Activated gamma-delta T cell treated with Interleukin-2 at 50 U/mL for 16 hours (primary cell): ENCODE measurements around the gene HCN4.

Experiments used
- DNase-seq: peaks from one replicate; pipeline ENCODE4 v3.0.0-alpha.2; 2020

Gene HCN4

DNA sequence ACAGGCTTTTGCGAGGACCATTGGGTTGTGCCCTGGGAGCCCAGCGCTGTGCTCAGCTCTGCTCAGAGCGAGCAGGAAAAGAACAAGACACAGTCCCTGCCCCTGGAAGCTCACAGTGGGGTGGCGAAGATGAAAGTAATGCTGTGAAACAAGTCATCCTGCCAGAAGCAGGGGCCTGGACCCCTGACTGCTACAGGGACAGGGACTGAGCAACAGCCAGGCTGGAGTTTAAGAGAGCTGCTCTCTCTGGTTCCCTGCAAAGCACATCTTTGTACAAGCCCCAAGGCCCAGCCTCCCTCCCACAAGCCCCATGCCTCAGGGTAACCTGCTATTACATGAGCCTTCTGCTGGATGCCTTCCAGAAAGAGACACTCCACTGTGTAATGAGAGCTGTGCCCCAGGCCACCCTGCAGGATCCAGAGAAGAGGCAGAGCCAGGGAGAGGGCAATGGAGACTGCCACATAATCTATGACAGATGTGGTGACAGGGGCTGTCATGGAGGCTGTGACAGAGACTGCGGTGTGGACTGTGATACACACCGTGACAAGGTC lies 7.1 kb upstream of the HCN4 start:
- DNase-seq: no peak

DNA sequence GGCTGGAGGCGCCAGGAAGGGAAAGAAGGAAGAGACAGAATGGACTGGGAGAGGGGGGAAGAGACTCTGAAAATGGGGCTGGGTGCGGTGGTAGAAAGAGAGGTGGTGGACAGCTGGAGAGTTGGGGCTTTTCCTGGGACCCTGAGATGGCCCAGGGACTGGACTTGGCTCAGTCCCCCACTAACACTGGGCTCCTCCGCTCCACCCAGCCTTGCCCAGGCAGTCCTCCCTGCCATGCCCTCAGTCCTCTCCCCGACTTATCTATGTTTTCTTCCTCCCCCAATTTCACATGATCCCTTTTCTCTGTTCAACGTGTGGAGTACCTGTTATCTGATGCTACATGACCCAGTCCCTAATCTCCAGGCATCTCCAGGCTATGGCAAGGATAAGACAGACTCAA lies 6.3 kb upstream of the HCN4 start:
- DNase-seq: no peak

DNA sequence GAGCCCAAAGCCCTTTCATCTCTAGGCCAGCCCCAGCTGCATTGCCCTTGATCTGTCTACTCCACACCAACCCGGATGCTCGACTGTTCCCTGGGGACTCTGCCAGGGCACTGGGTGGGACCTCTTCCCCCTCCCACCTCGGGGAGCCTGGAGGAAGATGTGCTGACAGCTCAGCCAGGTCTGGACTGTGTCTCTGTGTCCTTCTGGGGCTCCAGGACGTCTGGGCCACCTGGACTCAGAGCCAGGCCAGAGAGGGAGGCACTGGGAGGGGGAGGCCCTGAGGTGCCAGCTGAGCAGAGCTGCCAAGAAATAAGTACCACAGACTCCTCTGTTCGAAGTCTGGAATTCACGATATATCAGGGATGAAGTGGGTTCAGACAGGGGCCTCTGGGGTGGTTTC lies 5.8 kb upstream of the HCN4 start:
- no peak for DNase-seq

DNA sequence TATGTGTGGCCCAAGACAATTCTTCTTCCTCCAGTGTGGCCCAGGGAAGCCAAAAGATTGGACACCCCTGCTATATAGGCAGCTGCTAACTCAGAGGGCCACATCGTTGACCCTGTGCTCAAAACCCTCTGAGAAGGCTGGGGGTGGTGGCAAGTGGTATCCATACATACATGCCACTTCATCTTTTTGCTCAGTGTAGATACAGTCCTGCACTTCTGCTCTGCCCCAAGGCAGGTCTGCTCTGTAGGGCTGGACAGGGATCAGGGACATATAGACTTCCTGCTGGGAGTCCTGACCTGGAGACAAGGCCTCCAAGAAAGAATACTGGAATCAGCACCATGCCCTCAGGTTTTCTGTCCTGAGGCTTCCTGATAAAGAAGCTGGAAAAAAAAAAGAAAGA lies 4.5 kb upstream of the HCN4 start:
- DNase-seq: no peak

DNA sequence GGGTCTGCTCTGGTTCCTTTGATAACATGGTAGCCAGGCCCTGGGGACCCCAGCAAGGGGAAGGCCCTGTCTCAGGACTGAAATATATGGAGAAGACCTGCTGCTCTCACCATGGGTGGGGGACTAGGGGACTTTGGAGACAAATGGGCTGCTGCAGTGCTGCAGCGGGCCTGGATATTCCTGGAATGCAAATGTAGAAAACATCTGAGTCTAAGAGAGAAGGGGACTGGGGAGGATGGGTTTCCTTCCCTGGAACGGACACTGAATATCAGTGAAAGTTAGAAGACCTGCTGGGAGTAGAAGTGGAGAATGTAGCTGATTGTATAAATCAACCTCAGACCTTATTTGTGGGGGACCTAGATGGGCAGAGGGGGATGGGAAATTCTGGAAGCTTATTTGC lies 3.1 kb upstream of the HCN4 start:
- no peak for DNase-seq

DNA sequence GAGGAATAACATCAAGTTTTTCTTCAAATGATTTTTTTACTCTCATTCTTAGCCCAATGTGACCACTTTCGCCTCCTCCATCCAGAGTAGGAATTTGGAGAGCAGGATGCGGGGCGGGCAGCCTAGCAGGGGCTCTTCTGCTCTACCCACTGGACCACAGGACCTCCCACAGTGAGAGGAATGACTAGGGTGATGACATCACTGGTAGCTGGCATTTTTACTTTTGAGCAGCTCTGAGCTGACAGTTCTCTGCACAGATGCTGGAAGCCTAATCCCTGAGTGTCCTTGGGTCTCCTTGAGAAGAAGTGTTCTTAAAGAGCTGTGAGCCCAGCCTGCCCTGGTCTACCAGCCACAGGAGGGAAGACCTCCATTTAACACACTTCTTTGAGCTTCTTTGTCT lies 1.4 kb upstream of the HCN4 start:
- DNase-seq: no peak

DNA sequence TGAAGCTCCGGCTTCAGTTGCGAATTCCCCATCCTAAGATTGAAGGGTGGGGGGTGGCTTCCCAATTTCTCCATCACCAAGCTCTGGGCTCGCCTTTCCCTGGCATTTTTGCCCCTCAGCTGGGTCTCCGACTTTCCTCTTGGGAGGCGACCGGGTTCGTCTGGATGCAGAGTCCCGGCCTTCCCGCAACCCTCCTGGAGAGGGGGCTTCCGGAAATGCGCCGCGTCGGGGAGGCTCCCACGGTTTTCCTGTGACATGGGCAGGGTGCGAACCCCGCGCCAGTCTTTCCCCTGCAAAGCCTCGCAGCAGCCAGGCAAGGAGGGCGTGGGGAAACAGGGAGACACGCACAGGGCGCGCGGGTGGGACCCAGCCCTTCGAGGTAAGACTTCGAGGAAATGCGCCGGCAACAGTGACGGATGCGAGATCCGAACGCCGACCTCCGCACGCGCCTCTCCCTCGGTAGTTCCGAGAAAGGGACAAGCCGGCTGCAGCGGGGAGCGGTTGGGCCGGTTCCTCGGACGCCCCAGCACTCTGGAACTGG lies 466 bp upstream of the HCN4 start:
- no peak for DNase-seq

DNA sequence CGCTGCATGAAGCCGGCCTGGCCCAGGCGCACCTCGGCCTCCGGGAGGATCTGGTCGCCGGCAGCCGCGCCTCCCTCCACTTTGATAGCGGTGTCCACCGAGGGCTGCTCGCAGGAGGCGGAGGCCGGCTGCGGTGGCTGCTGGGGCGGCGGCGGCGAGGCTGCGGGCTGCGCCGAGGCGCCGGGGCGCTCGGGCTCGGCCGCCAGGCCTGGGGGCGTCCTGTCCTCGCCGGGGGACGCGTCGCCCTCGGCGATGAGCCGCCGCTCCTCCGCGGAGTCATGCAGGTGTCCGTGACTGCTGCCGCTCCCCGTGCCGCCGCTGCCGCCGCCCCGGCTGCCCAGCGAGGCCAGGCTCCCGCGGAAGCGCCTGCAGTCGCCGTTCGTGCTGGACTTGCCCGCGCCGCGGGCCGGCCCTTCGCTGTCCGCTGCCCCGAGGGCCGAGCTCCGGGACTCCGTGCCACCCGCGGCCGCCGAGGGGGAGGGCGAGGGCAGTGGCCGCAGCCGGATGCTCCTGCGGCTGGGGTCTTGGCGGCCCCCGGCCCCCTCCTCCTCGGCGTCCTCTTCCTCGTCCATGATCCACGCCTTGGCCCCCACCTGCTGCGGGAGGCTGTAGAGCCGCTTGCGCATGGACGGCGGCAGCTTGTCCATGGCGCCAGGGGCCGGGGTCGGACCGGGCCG lies 996 bp downstream of the HCN4 start:
- no peak for DNase-seq

DNA sequence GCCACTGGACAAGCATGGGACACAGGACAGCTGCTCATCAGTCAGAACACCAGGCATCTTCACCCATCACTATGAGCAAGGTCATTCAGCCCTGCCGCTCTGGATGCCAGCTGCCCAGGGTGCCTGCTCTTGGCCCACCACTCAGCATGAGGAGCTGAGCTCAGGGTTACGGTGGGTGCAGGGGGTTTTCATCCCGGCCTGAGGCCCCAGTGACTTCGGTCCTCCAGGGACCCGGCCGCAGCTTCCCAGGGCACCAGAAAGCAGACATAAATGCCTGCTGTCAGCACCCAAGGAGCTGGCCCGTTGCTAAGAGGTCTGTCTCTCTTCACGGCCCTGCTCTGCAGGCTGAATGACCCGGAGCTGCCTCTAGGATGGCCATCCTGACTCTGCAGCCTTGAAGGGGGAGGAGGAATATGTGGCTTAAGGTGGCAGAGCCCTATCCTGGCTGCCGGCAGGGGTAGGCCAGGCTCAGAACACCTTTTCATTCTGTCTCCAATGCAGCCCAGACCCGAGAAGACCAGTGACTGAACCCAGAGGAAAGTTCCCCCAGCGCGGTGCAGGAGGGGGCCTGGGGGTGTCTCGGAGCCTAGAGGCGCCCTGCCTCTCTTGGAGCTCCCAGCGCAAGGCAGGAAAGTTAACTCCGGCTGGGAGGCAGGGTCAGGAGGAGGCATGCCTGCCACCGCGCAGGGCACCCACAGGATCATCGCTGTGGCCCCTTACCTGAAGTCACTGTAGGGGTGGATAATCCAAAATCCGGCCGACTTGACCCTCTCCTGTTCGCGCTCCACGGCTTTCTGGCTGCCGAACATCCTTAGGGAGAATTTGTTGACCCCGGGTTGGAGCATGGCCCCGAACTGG lies 1.8 kb downstream of the HCN4 start:
- no peak for DNase-seq

DNA sequence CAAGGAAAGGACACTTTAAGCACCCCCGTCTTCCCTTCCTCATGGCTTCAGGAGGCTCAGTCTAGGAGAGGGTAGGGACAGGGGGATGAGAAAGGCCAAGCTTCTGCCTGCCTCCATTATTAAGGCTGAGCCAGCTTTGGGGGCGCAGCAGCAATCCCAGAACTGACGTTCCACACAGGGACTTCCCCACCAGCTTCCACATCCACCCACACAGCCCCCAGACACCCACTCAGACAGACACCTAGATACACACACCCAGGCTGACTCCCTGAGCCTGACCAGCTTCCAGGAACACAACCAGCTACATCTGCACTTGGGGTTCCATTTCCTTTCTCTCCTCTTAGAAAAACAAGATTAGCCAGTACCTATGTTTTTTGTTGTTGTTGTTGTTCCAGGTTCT lies 4.7 kb downstream of the HCN4 start:
- no peak for DNase-seq

DNA sequence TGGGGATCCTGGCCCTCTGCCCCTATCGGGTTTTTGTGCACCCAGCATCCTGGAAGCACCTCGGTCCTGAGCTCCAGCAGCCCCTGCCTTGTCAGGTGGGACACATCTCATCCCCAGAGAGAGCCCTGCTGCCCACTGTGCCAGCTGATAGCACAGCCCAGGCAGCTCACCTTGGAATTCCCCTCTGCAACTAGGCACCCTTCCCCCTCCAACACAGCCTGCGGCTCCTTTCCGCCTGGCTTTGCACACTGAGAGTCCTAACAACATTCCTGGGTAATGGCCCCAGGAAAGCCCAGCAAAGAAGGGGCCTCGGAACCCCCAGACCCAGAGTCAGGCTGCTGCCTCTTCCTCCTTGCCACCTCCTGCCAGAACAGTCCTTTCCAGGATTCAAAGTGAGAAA lies 5.9 kb downstream of the HCN4 start:
- DNase-seq: no peak

DNA sequence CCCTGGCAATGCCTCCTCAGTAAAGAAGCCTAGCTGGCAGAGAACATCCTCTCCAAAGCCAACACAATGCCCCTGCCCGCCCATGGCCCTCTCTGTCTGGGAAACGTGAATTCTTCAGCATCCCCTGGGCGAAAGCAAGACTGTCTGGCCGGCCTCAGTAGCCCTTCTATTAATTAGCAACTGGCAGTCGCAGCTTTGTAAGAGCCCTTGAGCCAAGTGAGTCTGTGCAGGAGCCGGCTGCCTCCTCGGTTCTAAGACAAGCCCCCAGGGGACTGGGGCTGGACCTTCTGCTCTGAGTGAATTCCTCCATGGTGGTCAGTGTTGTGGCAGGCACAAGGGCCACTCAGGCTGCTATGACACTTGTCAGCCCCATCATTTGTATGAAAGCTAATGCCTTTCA lies 7.4 kb downstream of the HCN4 start:
- no peak for DNase-seq

DNA sequence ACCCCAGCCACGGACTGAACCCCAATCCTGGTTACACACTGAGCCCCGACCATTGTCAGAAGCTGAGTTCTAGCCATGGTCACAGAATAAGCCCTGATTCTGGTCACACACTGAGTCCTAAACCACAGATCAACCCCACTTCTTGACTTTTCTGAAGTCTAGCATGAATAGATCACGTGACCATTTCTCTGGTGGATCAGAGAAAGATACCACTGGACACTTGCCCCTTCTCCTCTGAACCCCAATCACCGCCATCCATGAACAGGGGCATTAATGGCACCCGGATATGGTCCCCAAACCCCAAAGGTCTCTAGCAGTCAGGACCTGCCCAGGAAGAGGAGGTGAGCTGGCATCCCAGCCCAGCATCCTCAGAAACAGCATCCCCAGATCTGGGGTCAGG lies 9.1 kb downstream of the HCN4 start:
- no peak for DNase-seq

DNA sequence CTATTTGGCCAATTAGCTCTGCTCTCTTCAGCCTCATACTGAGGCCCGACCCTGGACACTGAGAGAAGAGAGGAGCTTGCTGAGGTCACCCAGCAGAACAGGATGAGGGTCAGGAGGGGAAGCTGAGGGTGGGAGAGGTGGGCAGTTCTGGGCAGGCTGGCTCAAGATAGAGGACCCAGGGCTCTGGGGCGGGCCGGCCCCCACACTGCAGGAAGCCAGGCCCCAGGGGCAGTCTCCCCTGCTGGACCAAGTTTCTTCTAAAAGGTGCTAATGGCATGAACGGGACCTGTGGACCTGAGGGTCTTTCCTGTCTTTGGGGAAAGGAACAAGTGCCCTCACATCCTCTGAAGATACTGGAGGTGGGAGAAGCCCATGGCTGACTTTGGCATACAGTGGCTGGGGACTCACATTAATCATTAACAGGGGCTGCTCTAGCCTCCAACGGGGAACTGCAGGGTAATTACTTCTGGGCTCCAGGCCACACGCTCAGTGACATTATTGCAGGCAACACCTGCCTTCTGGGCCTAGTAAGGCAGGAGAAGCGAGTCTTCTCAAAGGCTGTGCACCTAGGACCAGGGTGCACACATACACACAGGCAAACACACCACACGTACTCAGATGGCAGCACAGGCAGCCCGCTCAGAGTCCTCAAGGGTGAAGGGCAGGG lies 10.6 kb downstream of the HCN4 start:
- DNase-seq: no peak

DNA sequence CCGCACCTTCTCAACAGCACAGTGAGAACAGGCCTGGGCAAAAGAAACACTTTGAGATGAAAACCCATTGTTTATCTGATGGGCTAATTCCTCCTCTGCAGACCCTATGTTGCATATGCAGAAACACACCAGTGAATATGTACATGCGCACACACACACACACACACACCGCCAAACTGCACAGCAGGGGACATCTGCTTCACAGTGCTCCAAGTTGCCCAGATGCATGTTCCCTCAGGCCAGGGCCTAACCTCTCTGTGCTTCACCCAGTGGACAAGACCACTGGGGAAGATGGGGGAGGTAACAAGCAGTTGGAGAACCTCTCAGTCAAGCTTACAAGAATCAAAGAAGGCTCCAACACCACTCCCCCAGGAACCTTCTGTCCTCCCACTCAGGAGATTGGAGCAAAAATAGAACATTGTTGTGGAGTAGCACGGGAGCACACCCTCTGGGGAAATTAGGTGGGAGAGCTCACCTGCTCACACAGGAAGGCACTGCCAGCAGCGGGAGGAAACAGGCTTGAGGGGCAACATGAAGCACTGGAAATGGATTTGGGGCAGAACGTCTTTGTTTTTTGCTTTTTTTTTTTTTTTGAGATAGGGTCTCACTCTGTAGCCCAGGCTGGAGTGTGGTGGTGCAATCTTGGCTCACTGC lies 13.0 kb downstream of the HCN4 start:
- no peak for DNase-seq

DNA sequence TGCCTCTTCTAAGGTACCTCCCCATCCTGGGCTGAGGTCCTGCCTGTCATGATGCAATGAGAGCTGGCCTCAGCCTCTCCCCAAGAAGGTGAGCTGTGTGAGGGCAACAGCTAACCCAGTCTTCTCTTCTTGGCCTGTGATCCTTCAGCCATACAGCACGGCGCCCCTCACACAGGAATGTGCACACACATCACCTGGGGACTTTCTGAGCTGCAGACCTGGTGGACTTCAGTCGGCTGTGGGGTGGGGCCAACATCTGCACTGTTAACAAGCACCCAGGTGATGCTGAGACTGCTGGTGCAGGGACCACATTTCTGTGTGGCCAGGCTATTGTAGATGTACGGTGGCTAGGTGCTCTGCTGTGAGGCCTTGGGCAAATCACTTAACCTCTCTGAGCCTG lies 14.5 kb downstream of the HCN4 start:
- no peak for DNase-seq

DNA sequence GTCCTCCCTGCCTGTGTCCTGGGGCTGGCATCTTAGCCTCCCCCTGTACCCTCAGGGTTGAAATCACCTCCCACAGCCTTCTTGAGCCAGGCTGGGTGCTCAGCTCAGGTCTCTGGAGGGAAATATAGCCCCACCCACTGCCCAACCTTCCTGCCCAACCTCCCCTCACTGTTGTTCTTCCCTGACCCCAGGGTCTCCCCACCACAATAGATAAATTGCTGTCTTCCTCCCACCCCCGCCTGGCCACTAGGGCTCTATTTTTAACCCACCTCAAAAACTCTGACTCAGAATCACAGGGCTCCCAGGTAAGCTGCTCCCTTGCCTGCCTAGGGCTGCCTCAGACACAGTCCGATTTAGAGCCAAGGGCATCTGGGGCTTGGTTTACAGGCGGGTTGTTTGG lies 15.0 kb downstream of the HCN4 start:
- no peak for DNase-seq

DNA sequence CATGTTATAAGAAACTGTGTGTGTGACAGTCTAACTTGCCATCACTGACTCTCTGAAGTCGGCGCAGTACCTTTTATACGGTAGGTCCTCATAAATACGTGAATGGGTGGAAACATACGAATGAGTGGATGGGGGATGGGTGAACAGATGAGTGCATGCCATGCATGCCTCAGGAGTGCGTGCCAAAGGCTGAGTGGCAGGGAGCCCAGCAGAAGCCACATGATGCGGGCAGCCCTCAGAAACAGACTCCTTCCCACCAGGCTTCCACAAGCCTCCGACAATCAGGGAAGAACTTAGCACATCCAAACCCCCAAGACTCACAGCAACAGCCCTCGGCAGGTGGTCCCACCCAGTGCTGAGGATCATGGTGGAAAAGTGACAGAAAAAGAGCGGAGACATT lies 16.7 kb downstream of the HCN4 start:
- no peak for DNase-seq

DNA sequence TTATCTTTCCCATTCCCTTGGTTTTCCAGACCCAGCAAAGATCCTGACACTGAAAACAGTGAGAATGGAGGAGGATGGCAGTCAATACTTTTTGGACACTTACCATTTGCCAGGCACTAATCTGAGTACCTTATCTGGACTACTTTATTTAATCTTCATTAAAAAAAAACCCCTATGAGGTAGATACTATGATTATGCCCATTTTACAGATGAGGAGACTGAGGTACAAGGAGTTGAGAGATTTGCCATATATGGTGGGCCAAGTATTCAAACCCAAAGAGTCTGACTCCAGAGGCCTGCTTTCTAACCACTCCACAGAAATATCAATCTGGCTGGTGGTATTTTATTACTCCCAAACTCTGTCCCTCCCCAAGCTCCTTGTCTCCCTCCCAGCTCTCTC lies 19.6 kb downstream of the HCN4 start:
- no peak for DNase-seq

DNA sequence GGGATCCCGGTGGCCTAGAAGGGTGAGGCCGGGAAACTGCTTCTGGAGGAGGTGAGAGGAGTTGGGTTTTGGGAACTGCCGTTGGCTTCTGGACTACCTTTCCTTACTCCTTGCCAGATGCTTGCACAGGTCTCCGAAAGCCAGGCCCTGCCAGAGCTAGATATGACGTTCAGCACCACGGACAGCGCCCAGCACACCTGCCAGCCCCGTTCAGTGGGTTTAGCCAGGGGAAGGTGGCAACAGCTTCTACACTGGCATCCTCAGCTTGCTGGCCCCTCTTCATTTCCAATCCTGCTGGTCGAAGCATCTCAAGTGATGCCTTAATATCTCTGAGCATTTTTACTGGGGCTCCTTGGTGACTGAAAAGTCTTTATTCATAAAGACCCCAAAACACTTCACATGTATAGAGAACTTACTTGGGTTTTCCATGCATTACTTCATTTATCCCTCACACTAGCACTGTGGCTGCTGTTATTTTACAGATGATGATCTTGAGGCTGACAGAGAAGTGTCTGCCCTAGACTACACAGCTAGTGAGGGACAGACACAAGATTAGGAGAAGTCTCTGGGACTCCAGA lies 21.9 kb downstream of the HCN4 start:
- DNase-seq: peak; percentile 60

DNA sequence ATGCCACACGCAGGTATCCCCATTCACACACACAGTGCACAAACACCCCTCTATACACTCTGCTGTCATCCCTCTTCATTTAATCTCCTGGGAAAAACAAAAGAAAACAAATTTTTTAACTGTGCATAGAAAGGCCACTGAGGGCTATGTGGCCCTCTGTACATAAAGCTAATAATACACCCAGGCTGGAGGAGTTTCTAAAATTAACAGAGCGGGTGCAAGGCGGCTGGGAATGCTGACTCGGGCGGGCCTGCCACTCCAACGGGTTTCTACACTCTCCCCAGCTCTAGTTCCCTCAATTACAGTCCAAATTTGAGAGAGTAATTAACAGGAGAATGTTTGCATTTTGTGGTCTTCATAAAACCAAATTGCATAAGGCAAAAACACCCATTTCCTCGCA lies 23.1 kb downstream of the HCN4 start:
- no peak for DNase-seq

DNA sequence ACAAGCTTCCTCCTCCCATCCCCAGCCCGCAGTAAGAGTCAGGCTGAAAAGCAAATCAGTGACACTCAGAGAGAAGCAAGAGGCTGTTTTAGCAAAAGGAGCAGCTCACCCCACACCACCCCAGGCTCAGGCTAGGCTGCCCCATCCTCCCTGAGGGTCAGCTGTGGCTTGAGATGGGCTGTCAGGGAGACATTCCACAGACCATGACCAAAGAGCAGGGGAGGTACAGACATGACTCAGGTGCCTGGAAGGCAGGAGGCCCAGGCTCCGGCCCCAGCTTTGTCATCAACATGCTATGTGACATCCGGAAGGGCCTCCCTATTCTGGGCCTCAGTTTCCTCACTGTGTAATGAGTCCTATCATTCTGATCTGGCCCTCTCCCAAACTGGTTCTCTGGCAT lies 24.7 kb downstream of the HCN4 start:
- DNase-seq: no peak
